Choroid plexus epithelial cell (primary cell): ENCODE results near the gene HNRNPA1L2.
"Not testable (repeated sequence)": the region's sequence is repeated elsewhere in the genome, so short reads cannot be mapped to it uniquely, and the experiment has no call there.

Experiments
- DNase-seq: peaks from one replicate; pipeline ENCODE4 v3.0.0-alpha.2; 2010; ENCODE audit warnings: low read depth
- H3K4me3 ChIP-seq: 2 replicates; pipeline ENCODE4 v1.5.1; 2011; ENCODE audit warnings: low read depth, mild to moderate bottlenecking, control low read depth, low read length, moderate library complexity
- CTCF ChIP-seq: conservative IDR thresholded peaks from 2 replicates; pipeline ENCODE4 v1.5.1; 2011; ENCODE audit warnings: low read depth, mild to moderate bottlenecking, control low read depth, inconsistent platforms, low read length, moderate library complexity

HNRNPA1L2 gene

DNA sequence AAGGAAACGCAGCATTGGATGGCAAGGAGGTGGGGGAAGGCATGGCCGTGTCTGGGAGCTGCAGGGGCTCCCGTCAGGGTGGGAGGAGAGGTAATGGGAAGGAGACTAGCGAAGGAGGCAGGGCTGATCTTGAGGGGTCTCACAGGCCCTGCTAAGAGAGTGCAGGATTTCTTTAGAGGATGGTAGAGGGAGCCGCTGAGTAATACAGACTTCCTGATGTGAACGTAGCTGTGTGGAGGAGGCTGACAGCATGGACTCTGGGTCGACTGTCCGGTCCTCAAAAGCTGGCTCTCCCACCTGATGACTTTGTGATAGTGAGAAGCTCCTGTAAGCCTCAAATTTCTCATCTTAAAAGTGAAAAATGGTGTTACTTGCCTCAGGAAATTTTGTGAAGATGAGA, 34.0 kb upstream of the HNRNPA1L2 start:
- H3K4me3 ChIP-seq, DNase-seq: not testable (repeated sequence)
- TF ChIP-seq CTCF, result peak; percentile 23

- not testable (repeated sequence) for H3K4me3 ChIP-seq
- peak; percentile 74 for DNase-seq
- TF ChIP-seq CTCF, result peak; percentile 49
Measured at GRCh38 chr13:52609013-52609606, 33.1 kb upstream of the HNRNPA1L2 start.

- H3K4me3 ChIP-seq, DNase-seq: not testable (repeated sequence)
Measured at GRCh38 chr13:52610158-52610557, 32.1 kb upstream of the HNRNPA1L2 start.

DNA sequence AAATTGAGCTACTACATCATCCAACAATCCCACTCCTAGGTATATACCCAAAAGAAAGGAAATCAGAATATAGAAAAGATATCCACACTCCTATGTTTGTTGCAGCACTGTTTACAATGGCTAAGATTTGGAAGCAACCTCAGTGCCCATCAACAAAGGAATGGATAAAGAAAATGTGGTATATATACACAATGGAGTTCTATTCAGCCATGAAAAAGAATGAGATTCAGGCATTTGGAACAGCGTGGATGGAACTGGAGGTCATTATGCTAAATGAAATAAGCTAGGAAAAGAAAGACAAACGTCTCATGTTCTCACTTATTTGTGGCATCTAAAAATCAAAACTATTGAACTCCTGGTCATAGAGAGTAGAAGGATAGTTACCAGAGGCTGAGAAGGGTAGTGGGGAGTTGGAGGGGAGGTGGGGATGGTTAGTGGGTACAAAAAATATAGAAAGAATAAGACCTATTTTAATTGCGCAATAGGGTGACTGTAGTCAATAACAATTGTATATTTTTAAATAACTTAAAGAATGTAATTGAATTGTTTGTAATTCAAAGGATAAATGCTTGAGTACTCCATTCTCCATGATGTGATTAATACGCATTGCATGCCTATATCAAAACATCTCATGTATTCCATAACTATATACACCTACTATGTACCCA, 27.0 kb upstream of the HNRNPA1L2 start:
- no peak for DNase-seq
- TF ChIP-seq CTCF, result no peak
- H3K4me3 ChIP-seq, result no peak overlapping the region

DNA sequence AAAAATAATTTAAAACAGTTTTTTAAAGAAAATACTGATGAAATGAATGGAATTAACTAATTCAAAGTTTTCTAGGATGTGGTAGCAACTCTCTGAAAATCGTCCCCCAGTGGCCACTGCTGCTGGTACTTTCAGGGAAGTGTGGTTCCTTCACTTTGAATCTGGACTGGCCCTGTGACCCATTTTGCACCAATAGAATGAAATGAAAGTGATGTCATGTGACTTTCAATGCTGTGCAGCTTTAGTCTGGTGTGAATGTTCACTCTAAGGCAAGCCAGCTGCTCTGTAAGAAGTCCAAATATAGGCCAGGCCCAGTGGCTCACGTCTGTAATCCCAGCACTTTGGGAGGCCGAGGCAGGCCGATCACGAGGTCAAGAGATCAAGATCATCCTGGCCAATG, 26.4 kb upstream of the HNRNPA1L2 start:
- no peak for DNase-seq
- H3K4me3 ChIP-seq, result no peak overlapping the region
- TF ChIP-seq CTCF, result no peak

DNA sequence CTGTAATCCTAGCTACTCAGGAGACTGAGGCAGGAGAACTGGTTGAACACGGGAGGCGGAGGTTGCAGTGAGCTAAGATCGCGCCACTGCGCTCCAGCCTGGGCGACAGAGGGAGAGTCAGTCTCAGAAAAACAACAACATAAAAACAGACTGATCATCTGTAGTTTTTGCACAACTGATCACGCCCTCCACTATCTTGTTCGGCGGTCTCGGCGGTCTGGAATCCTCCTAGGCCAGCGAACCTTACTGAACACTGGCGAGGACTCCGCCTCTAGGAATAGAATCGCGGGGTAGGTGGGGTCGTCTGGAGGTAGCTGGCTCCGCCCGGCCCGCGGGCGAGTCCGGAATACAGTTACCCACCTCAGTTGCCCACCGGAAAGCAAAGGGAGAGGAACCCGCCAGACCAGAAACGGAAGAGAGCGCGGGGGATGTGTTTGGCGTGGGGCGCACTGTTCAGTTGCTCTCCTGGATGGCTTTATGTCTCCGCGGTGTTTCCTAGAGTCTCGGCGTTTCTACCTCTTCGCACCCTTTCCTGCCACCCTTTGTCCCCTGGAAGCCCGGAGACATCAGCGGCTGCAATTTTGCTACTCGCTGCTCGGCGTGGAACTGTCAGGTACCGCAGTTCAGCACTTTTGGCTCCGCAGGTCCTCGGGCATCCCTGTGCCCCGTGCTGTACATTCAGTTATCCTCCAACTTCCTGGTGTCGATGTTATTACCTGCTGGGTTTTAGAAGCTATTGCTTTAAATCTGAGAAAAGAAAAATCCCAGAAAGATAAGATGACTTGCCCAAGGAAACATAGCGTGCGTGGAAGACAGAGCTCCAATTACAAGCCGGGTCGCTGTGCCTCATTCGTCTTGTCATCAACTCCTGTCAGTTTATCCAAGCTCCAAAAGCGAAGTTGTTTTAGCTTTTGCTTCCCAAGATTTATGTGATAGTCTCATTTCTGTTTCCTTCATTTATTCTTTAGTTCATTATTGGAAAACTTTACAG, 24.9 kb upstream of the HNRNPA1L2 start:
- DNase-seq, result peak; percentile 91
- TF ChIP-seq CTCF, result no peak
- peak overlapping the region; percentile 87 for H3K4me3 ChIP-seq

GRCh38 chr13:52631083-52631690, 11.0 kb upstream of the HNRNPA1L2 start:
- not testable (repeated sequence) for H3K4me3 ChIP-seq, DNase-seq
